ENCODE data around the gene CASKIN1. TPM values are rescaled to one million over a fixed set of nuclear protein-coding genes. Genes with fewer than 3 reads are reported as not detected.

CASKIN1 gene
- polyA plus RNA-seq, 3 donors: not detected

- no peak for TF ChIP-seq CTCF (IDR thresholded peaks at IDR 0.05)
- Histone ChIP-seq H3K79me2 (ENCODE audit: insufficient read depth, low read length) (peaks cover 93% of the 10 kb centered on the region), H3K9ac (ENCODE audit: insufficient read depth, low read length, poor library complexity, severe bottlenecking) (peak overlapping the region; percentile 8), H3K36me3 (replicated peaks in 1 of 2; ENCODE audit: control insufficient read depth in 1 of 2, insufficient read depth in 2 of 2, low read length in 2 of 2) (no peaks in the 10 kb centered on the region), H3K9me3 (replicated peaks in 1 of 2; ENCODE audit: control insufficient read depth in 1 of 2, insufficient read depth in 1 of 2, low read length in 2 of 2) (no peaks in the 10 kb centered on the region), H3K4me3 (replicated peaks in 1 of 3; ENCODE audit: low read depth in 2 of 3, low read length in 3 of 3) (no peak overlapping the region), H3K27ac (ENCODE audit: low read depth in 1 of 2, low read length in 2 of 2) (peak overlapping the region in 1 of 2 donors; percentile 78), H3K4me2 (replicated peaks; ENCODE audit: extremely low read depth, low read length, poor library complexity, severe bottlenecking) (no peak overlapping the region), H4K20me1 (ENCODE audit: insufficient read depth, low read length) (peaks cover 89% of the 10 kb centered on the region), H3K4me1 (ENCODE audit: control insufficient read depth in 1 of 2, insufficient read depth in 2 of 2, low read length in 2 of 2) (peaks cover 37 to 46% of the 10 kb centered on the region in 2 donors), H3K27me3 (ENCODE audit: control insufficient read depth in 2 of 2, insufficient read depth in 2 of 2, low read length in 2 of 2) (no peaks in the 10 kb centered on the region), H2AFZ (ENCODE audit: insufficient read depth, low read depth, low read length, poor library complexity, severe bottlenecking) (no peak overlapping the region)
- intact Hi-C loops (cut with micrococcal nuclease): loop anchor here (5.0 to 10.0 kb wide), 4 partner anchors 50 to 347 kb away; partner anchors contain the start of genes MLST8 (in 1 of the 2), MSRB1 (in 1 of the 2), NTHL1 (in 1 of the 2) and TSC2 (in 1 of the 2)
- 97% methylated on average over 23 of the region's 27 CpGs for WGBS (ENCODE audit: insufficient coverage)
- DNase-seq: no peak
- Mint-ChIP-seq H3K4me3 (no peak overlapping the region), H3K27ac (peak overlapping the region in 3 of 7 donors; percentile 30 to 89 (median 74)), H3K4me1 (peaks cover 42% of the 10 kb centered on the region), H3K27me3 (ENCODE audit: low read depth in 3 of 3) (peaks cover 0 to 2% (median 0%) of the 10 kb centered on the region in 3 donors), H3K9me3 (peaks cover 0 to 3% (median 0%) of the 10 kb centered on the region in 7 donors), H3K36me3 (peaks cover 0 to 2% of the 10 kb centered on the region in 2 donors)
Measured at GRCh38 chr16:2157480-2158261, 38.7 kb downstream of the CASKIN1 start.

GRCh38 chr16:2156849-2157224 lies 39.6 kb downstream of the CASKIN1 start:
- peak overlapping the region; percentile 70 for H3K9ac ChIP-seq (ENCODE audit: insufficient read depth, low read length, poor library complexity, severe bottlenecking)
- Mint-ChIP-seq H3K36me3 (peaks cover 3 to 6% of the 10 kb centered on the region in 2 donors), H3K4me1 (peaks cover 47% of the 10 kb centered on the region), H3K9me3 (no peaks in the 10 kb centered on the region), H3K27me3 (ENCODE audit: low read depth in 3 of 3) (peaks cover 0 to 2% (median 0%) of the 10 kb centered on the region in 3 donors), H3K4me3 (peak overlapping the region; percentile 96 to 97), H3K27ac (peak overlapping the region in 4 of 7 donors; percentile 18 to 48 (median 31))
- no peak for DNase-seq
- intact Hi-C loops (cut with micrococcal nuclease): loop anchor here (5.0 to 10.0 kb wide), 4 partner anchors 50 to 348 kb away; partner anchors contain the start of genes MLST8 (in 1 of the 2), MSRB1 (in 1 of the 2), NTHL1 (in 1 of the 2) and TSC2 (in 1 of the 2)
- 35% methylated on average over 3 of the region's 5 CpGs for WGBS (ENCODE audit: insufficient coverage)
- H3K4me3 ChIP-seq (replicated peaks in 1 of 3; ENCODE audit: low read depth in 2 of 3, low read length in 3 of 3): peak overlapping the region in 1 of 3 experiments; percentile 97
- peak overlapping the region in 1 of 2 donors; percentile 78 for H3K27ac ChIP-seq (ENCODE audit: low read depth in 1 of 2, low read length in 2 of 2)
- H3K79me2 ChIP-seq (ENCODE audit: insufficient read depth, low read length): peaks cover 89% of the 10 kb centered on the region
- no peak overlapping the region for H2AFZ ChIP-seq (ENCODE audit: insufficient read depth, low read depth, low read length, poor library complexity, severe bottlenecking)
- H3K36me3 ChIP-seq (replicated peaks in 1 of 2; ENCODE audit: control insufficient read depth in 1 of 2, insufficient read depth in 2 of 2, low read length in 2 of 2): peaks cover 0 to under 1% of the 10 kb centered on the region in 2 donors
- H3K9me3 ChIP-seq (replicated peaks in 1 of 2; ENCODE audit: control insufficient read depth in 1 of 2, insufficient read depth in 1 of 2, low read length in 2 of 2): no peaks in the 10 kb centered on the region
- no peak for TF ChIP-seq CTCF (IDR thresholded peaks at IDR 0.05)
- peak overlapping the region; percentile 89 for H3K4me2 ChIP-seq (replicated peaks; ENCODE audit: extremely low read depth, low read length, poor library complexity, severe bottlenecking)
- peaks cover 89% of the 10 kb centered on the region for H4K20me1 ChIP-seq (ENCODE audit: insufficient read depth, low read length)
- peaks cover 38 to 49% of the 10 kb centered on the region in 2 donors for H3K4me1 ChIP-seq (ENCODE audit: control insufficient read depth in 1 of 2, insufficient read depth in 2 of 2, low read length in 2 of 2)
- no peaks in the 10 kb centered on the region for H3K27me3 ChIP-seq (ENCODE audit: control insufficient read depth in 2 of 2, insufficient read depth in 2 of 2, low read length in 2 of 2)

Measured in CD14-positive monocyte (primary cell).